Immature natural killer cell (primary cell): Measurements from ENCODE around the gene MRPL32. TPM values are rescaled to one million over a fixed set of nuclear protein-coding genes. Genes with fewer than 3 reads are reported as not detected.
A peak's percentile ranks its signal among the peaks of the same experiment; 100 is the strongest.

Experiments used
- DNase-seq, 3 donors: peaks; one replicate each; pipeline ENCODE4 v3.0.0; 2022; ENCODE audit warnings: mixed read lengths in 1 of 3
- H3K27ac Mint-ChIP-seq, 6 donors: one replicate each; pipeline ENCODE4 v1.8.0; 2020; ENCODE audit warnings: mixed read lengths in 6 of 6, mild to moderate bottlenecking in 5 of 6, inconsistent platforms in 4 of 6, moderate library complexity in 3 of 6
- H3K27me3 Mint-ChIP-seq, 3 donors: one replicate each; pipeline ENCODE4 v1.8.0; 2020 to 2021; ENCODE audit warnings: low read depth in 3 of 3, mild to moderate bottlenecking in 3 of 3, mixed read lengths in 3 of 3, moderate library complexity in 3 of 3, inconsistent platforms in 1 of 3
- H3K36me3 Mint-ChIP-seq, 3 donors: one replicate each; pipeline ENCODE4 v1.8.0; 2020; ENCODE audit warnings: mixed read lengths in 3 of 3, inconsistent platforms in 2 of 3, mild to moderate bottlenecking in 2 of 3
- H3K4me1 Mint-ChIP-seq, 2 donors: one replicate each; pipeline ENCODE4 v1.8.0; 2020; ENCODE audit warnings: inconsistent platforms in 2 of 2, mild to moderate bottlenecking in 2 of 2, mixed read lengths in 2 of 2, moderate library complexity in 1 of 2
- H3K4me3 Mint-ChIP-seq, 5 donors: one replicate each; pipeline ENCODE4 v1.8.0; 2020; ENCODE audit warnings: mild to moderate bottlenecking in 5 of 5, mixed read lengths in 5 of 5, inconsistent platforms in 3 of 5, moderate library complexity in 3 of 5
- H3K9me3 Mint-ChIP-seq, 6 donors: one replicate each; pipeline ENCODE4 v1.8.0; 2020; ENCODE audit warnings: mild to moderate bottlenecking in 6 of 6, mixed read lengths in 6 of 6, inconsistent platforms in 4 of 6, moderate library complexity in 3 of 6
- polyA plus RNA-seq, 3 donors: library from polyadenylated mRNA; unstranded; fragments of 300-500 nt; fragmentation: Illumina TruSeq; gene quantifications; one replicate each; pipeline ENCODE4 v1.2.3, GENCODE V29; 2021

Gene MRPL32
- polyA plus RNA-seq, 3 donors from 2014 or later: 23.3 to 37.7 (median 24.1) TPM

GRCh38 chr7:42913591-42913990 is 18.6 kb upstream of the MRPL32 start:
- DNase-seq: no peak
- peaks cover 25 to 36% of the 10 kb centered on the region in 2 donors for H3K4me1 Mint-ChIP-seq
- H3K27ac Mint-ChIP-seq: peak overlapping the region in 4 of 6 donors; percentile 6 to 34 (median 16)
- H3K9me3 Mint-ChIP-seq: no peaks in the 10 kb centered on the region
- no peak overlapping the region for H3K4me3 Mint-ChIP-seq
- peaks cover 0 to 12% (median 6%) of the 10 kb centered on the region in 3 donors for H3K36me3 Mint-ChIP-seq
- H3K27me3 Mint-ChIP-seq: peaks cover 0 to 5% (median 1%) of the 10 kb centered on the region in 3 donors

- peaks cover 0 to 5% (median 1%) of the 10 kb centered on the region in 3 donors for H3K27me3 Mint-ChIP-seq
- no peak overlapping the region for H3K4me3 Mint-ChIP-seq
- H3K4me1 Mint-ChIP-seq: peaks cover 24 to 32% of the 10 kb centered on the region in 2 donors
- H3K27ac Mint-ChIP-seq: peak overlapping the region in 3 of 6 donors; percentile 8 to 34 (median 25)
- peaks cover under 1 to 12% (median 7%) of the 10 kb centered on the region in 3 donors for H3K36me3 Mint-ChIP-seq
- H3K9me3 Mint-ChIP-seq: no peaks in the 10 kb centered on the region
- no peak for DNase-seq
These were observed 18.2 kb upstream of the MRPL32 start for GRCh38 chr7:42914009-42914408.

- peak overlapping the region in 4 of 6 donors; percentile 21 to 50 (median 38) for H3K27ac Mint-ChIP-seq
- peaks cover 6 to 15% (median 11%) of the 10 kb centered on the region in 3 donors for H3K36me3 Mint-ChIP-seq
These were observed 17.6 kb upstream of the MRPL32 start for GRCh38 chr7:42914421-42915045.

GRCh38 chr7:42915356-42915755 is 16.8 kb upstream of the MRPL32 start:
- Mint-ChIP-seq H3K36me3 (peaks cover 7 to 24% (median 11%) of the 10 kb centered on the region in 3 donors), H3K27ac (peak overlapping the region in 3 of 6 donors; percentile 34 to 52 (median 38)), H3K9me3 (no peaks in the 10 kb centered on the region), H3K4me1 (peaks cover 15 to 19% of the 10 kb centered on the region in 2 donors), H3K4me3 (no peak overlapping the region), H3K27me3 (peaks cover 0 to 5% (median 1%) of the 10 kb centered on the region in 3 donors)
- no peak for DNase-seq

More at GRCh38 chr7:42914421-42915045, 17.6 kb upstream of the MRPL32 start:
- Mint-ChIP-seq H3K9me3 (no peaks in the 10 kb centered on the region), H3K27me3 (peaks cover 0 to 5% (median 1%) of the 10 kb centered on the region in 3 donors), H3K4me3 (no peak overlapping the region), H3K4me1 (peaks cover 23 to 28% of the 10 kb centered on the region in 2 donors)
- no peak for DNase-seq

GRCh38 chr7:42922017-42922753 is 10.0 kb upstream of the MRPL32 start:
- no peak for DNase-seq
- Mint-ChIP-seq H3K4me3 (no peak overlapping the region), H3K9me3 (no peaks in the 10 kb centered on the region), H3K4me1 (peaks cover 6 to 26% of the 10 kb centered on the region in 2 donors), H3K36me3 (peaks cover 28 to 49% (median 34%) of the 10 kb centered on the region in 3 donors), H3K27me3 (peaks cover 0 to 1% (median 0%) of the 10 kb centered on the region in 3 donors), H3K27ac (no peak overlapping the region)

- no peak overlapping the region for H3K4me3 Mint-ChIP-seq
- no peaks in the 10 kb centered on the region for H3K27me3 Mint-ChIP-seq
- H3K9me3 Mint-ChIP-seq: no peaks in the 10 kb centered on the region
- DNase-seq: no peak
- peaks cover 18 to 47% of the 10 kb centered on the region in 2 donors for H3K4me1 Mint-ChIP-seq
- peak overlapping the region in 1 of 6 donors; percentile 34 for H3K27ac Mint-ChIP-seq
- H3K36me3 Mint-ChIP-seq: peaks cover 24 to 47% (median 30%) of the 10 kb centered on the region in 3 donors
These were observed 7.8 kb upstream of the MRPL32 start for GRCh38 chr7:42924223-42924838.

- Mint-ChIP-seq H3K4me3 (no peak overlapping the region), H3K4me1 (peaks cover 30 to 57% of the 10 kb centered on the region in 2 donors), H3K27me3 (no peaks in the 10 kb centered on the region), H3K36me3 (peaks cover 23 to 35% (median 26%) of the 10 kb centered on the region in 3 donors), H3K27ac (peak overlapping the region in 2 of 6 donors; percentile 29 to 38), H3K9me3 (no peaks in the 10 kb centered on the region)
- DNase-seq: no peak
These were observed 6.5 kb upstream of the MRPL32 start for GRCh38 chr7:42925630-42926029.

GRCh38 chr7:42926204-42926603 is 6.0 kb upstream of the MRPL32 start:
- Mint-ChIP-seq H3K27me3 (no peaks in the 10 kb centered on the region), H3K36me3 (peaks cover 20 to 31% (median 21%) of the 10 kb centered on the region in 3 donors), H3K4me3 (no peak overlapping the region), H3K4me1 (peaks cover 36 to 62% of the 10 kb centered on the region in 2 donors), H3K9me3 (no peaks in the 10 kb centered on the region), H3K27ac (no peak overlapping the region)
- no peak for DNase-seq

- H3K4me1 Mint-ChIP-seq: peaks cover 58 to 78% of the 10 kb centered on the region in 2 donors
- H3K9me3 Mint-ChIP-seq: no peaks in the 10 kb centered on the region
These were observed 3.4 kb upstream of the MRPL32 start for GRCh38 chr7:42928754-42929153.

GRCh38 chr7:42929449-42929848 is 2.7 kb upstream of the MRPL32 start:
- Mint-ChIP-seq H3K27me3 (peaks cover 9 to 16% (median 10%) of the 10 kb centered on the region in 3 donors), H3K27ac (peak overlapping the region in 4 of 6 donors; percentile 2 to 41 (median 20)), H3K9me3 (no peaks in the 10 kb centered on the region), H3K4me3 (peak overlapping the region in 3 of 5 donors; percentile 3 to 16 (median 8)), H3K4me1 (peaks cover 65 to 83% of the 10 kb centered on the region in 2 donors), H3K36me3 (peaks cover 6 to 12% (median 12%) of the 10 kb centered on the region in 3 donors)
- no peak for DNase-seq

More at GRCh38 chr7:42928754-42929153, 3.4 kb upstream of the MRPL32 start:
- Mint-ChIP-seq H3K36me3 (peaks cover 9 to 15% (median 14%) of the 10 kb centered on the region in 3 donors), H3K27me3 (peaks cover 9 to 16% (median 10%) of the 10 kb centered on the region in 3 donors), H3K27ac (no peak overlapping the region), H3K4me3 (no peak overlapping the region)
- no peak for DNase-seq

GRCh38 chr7:42930889-42931288 is 1.3 kb upstream of the MRPL32 start:
- Mint-ChIP-seq H3K4me3 (peak overlapping the region; percentile 98 to 100 (median 99)), H3K9me3 (no peaks in the 10 kb centered on the region), H3K4me1 (peaks cover 59 to 78% of the 10 kb centered on the region in 2 donors), H3K36me3 (peaks cover under 1 to 12% (median 6%) of the 10 kb centered on the region in 3 donors), H3K27me3 (peaks cover 9 to 16% (median 10%) of the 10 kb centered on the region in 3 donors), H3K27ac (peak overlapping the region; percentile 96 to 99 (median 97))
- DNase-seq: no peak

GRCh38 chr7:42931447-42931833 is 736 bp upstream of the MRPL32 start:
- Mint-ChIP-seq H3K9me3 (no peaks in the 10 kb centered on the region), H3K27ac (peak overlapping the region; percentile 96 to 99 (median 97)), H3K4me3 (peak overlapping the region; percentile 98 to 100 (median 99)), H3K36me3 (peaks cover 0 to 16% (median under 1%) of the 10 kb centered on the region in 3 donors), H3K27me3 (peaks cover 9 to 16% (median 10%) of the 10 kb centered on the region in 3 donors), H3K4me1 (peaks cover 59 to 78% of the 10 kb centered on the region in 2 donors)
- no peak for DNase-seq

GRCh38 chr7:42932811-42933591 is 825 bp downstream of the MRPL32 start:
- peaks cover 54 to 63% of the 10 kb centered on the region in 2 donors for H3K4me1 Mint-ChIP-seq
- H3K36me3 Mint-ChIP-seq: peaks cover 4 to 21% (median 5%) of the 10 kb centered on the region in 3 donors
- H3K27me3 Mint-ChIP-seq: peaks cover 9 to 16% (median 10%) of the 10 kb centered on the region in 3 donors
- no peak for DNase-seq
- peak overlapping the region; percentile 96 to 99 (median 97) for H3K27ac Mint-ChIP-seq
- H3K9me3 Mint-ChIP-seq: no peaks in the 10 kb centered on the region
- peak overlapping the region; percentile 98 to 100 (median 99) for H3K4me3 Mint-ChIP-seq
